WTC11 (cell line): ENCODE measurements around the gene BABAM2. TPM values are rescaled to one million over a fixed set of nuclear protein-coding genes. Genes with fewer than 3 reads are reported as not detected.
"Not testable (repeated sequence)": the region's sequence is repeated elsewhere in the genome, so short reads cannot be mapped to it uniquely, and the experiment has no call there.

Source experiments
- ATAC-seq: fragments of 200-7000 bp; cut with Tn5 transposase; 2 replicates; pipeline ENCODE4 v1.10.0; 2021; ENCODE audit warnings: mild to moderate bottlenecking, moderate library complexity
- CTCF ChIA-PET: fragments of 300-600 bp; sonication (Branson Sonifier 250); formaldehyde crosslinking; loops from one replicate; lab custom pipeline; 2021; ENCODE audit warnings: antibody characterized with exemption; lab: Charles Lee
- POLR2A ChIA-PET: fragments of 350-600 bp; sonication (Branson Sonifier 250); formaldehyde crosslinking; loops from one replicate; lab custom pipeline; 2021; ENCODE audit warnings: antibody characterized with exemption; lab: Charles Lee
- DNase-seq: peaks from one replicate; pipeline ENCODE4 v3.0.0; 2021; ENCODE audit warnings: low spot score
- H3K27ac Mint-ChIP-seq: 2 replicates; pipeline ENCODE4 v1.8.0; 2021; ENCODE audit warnings: mixed read lengths
- H3K27me3 Mint-ChIP-seq: 2 replicates; pipeline ENCODE4 v1.8.0; 2021; ENCODE audit warnings: low read depth, mild to moderate bottlenecking, moderate library complexity, mixed read lengths
- H3K36me3 Mint-ChIP-seq: 2 replicates; pipeline ENCODE4 v1.8.0; 2021; ENCODE audit warnings: mixed read lengths
- H3K4me1 Mint-ChIP-seq: 2 replicates; pipeline ENCODE4 v1.8.0; 2022; ENCODE audit warnings: mixed read lengths
- H3K4me3 Mint-ChIP-seq: 2 replicates; pipeline ENCODE4 v1.8.0; 2021; ENCODE audit warnings: mild to moderate bottlenecking, moderate library complexity, mixed read lengths
- H3K9me3 Mint-ChIP-seq: 2 replicates; pipeline ENCODE4 v1.8.0; 2021; ENCODE audit warnings: mixed read lengths
- MYBL2 ChIP-seq: sonication (generic); formaldehyde crosslinking; IDR thresholded peaks from 2 replicates; pipeline ENCODE4 v1.8.1; 2023; ENCODE audit warnings: mild to moderate bottlenecking, moderate library complexity, missing genetic modification reagents
- PRRX2 ChIP-seq: fragments of 250-450 bp; sonication (Bioruptor Pico); IDR thresholded peaks from 2 replicates; pipeline ENCODE4 v1.8.0; 2021; ENCODE audit warnings: mild to moderate bottlenecking
- SMAD3 ChIP-seq: sonication (generic); formaldehyde crosslinking; IDR thresholded peaks from 2 replicates; pipeline ENCODE4 v1.8.0; 2022; ENCODE audit warnings: missing genetic modification reagents, mild to moderate bottlenecking, borderline replicate concordance
- SOX15 ChIP-seq: fragments of 250-450 bp; sonication (Bioruptor Pico); IDR thresholded peaks from 2 replicates; pipeline ENCODE4 v1.9.0; 2021; ENCODE audit warnings: mild to moderate bottlenecking
- SP1 ChIP-seq: sonication (generic); formaldehyde crosslinking; conservative IDR thresholded peaks from 2 replicates; pipeline ENCODE4 v1.8.1; 2022; ENCODE audit warnings: missing genetic modification reagents
- TEAD4 ChIP-seq: sonication (generic); formaldehyde crosslinking; IDR thresholded peaks from 2 replicates; pipeline ENCODE4 v1.8.0; 2022; ENCODE audit warnings: mild to moderate bottlenecking, missing genetic modification reagents
- TP53 ChIP-seq: sonication (generic); formaldehyde crosslinking; IDR thresholded peaks from 2 replicates; pipeline ENCODE4 v1.8.1; 2023; ENCODE audit warnings: mild to moderate bottlenecking, missing genetic modification reagents
- total RNA-seq: library from RNA; stranded (reverse); gene quantifications from 3 replicates; pipeline ENCODE4 v1.2.3, GENCODE V29; 2021
- TF ChIP-seq, protein P1 (sequence below): sonication (generic); formaldehyde crosslinking; IDR thresholded peaks from 2 replicates; pipeline ENCODE4 v1.8.0; 2022; ENCODE audit warnings: mild to moderate bottlenecking, missing genetic modification reagents
- TF ChIP-seq, protein P2 (sequence below): fragments of 250-450 bp; sonication (Bioruptor Pico); IDR thresholded peaks from 2 replicates; pipeline ENCODE4 v1.9.0; 2021; ENCODE audit warnings: moderate library complexity, mild to moderate bottlenecking, inconsistent platforms, borderline replicate concordance
- TF ChIP-seq, protein P3 (sequence below): fragments of 250-450 bp; sonication (Bioruptor Pico); IDR thresholded peaks from 2 replicates; pipeline ENCODE4 v1.8.0; 2021; ENCODE audit warnings: mild to moderate bottlenecking
- TF ChIP-seq, protein P4 (sequence below): sonication (generic); formaldehyde crosslinking; IDR thresholded peaks from 2 replicates; pipeline ENCODE4 v1.8.1; 2023; ENCODE audit warnings: mild to moderate bottlenecking, missing genetic modification reagents, moderate library complexity
- TF ChIP-seq, protein P5 (sequence below): sonication (generic); formaldehyde crosslinking; IDR thresholded peaks from 2 replicates; pipeline ENCODE4 v1.8.1; 2023; ENCODE audit warnings: mild to moderate bottlenecking, moderate library complexity, missing genetic modification reagents
- TF ChIP-seq, protein P6 (sequence below): fragments of 200-600 bp; IDR thresholded peaks from 2 replicates; pipeline ENCODE4 v1.8.0; 2022; ENCODE audit warnings: antibody characterized with exemption
- TF ChIP-seq, protein P7 (sequence below): sonication (generic); formaldehyde crosslinking; conservative IDR thresholded peaks from 2 replicates; pipeline ENCODE4 v1.8.1; 2023; ENCODE audit warnings: mild to moderate bottlenecking, low read depth, missing genetic modification reagents, moderate library complexity
- TF ChIP-seq, protein P8 (sequence below): sonication (generic); formaldehyde crosslinking; IDR thresholded peaks from 2 replicates; pipeline ENCODE4 v1.8.1; 2022; ENCODE audit warnings: mild to moderate bottlenecking, missing genetic modification reagents, moderate library complexity, borderline replicate concordance
- TF ChIP-seq, protein P9 (sequence below): sonication (generic); formaldehyde crosslinking; IDR thresholded peaks from 2 replicates; pipeline ENCODE4 v1.8.0; 2022; ENCODE audit warnings: mild to moderate bottlenecking, missing genetic modification reagents

BABAM2 gene
- total RNA-seq, 1 experiment from 2014 or later, result 16.5 TPM

DNA sequence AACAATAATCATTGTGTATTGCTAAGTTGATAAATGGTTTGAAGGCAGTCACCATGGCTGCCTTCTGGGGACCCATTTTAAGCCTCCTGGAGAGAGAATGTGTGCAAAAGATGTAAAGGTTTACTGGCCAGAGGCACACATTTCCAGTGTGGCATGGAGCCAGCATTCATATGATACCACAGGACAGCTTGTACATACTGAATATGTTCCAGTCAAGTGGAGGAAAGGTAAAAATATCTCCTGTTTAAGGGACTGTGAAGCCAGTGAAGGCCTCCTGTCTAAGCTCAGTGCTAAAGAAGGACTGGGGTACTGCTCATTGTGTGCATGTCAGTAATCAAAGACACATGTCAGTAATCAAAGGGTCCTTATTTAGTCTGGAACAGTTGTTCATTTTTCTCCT, 119.2 kb downstream of the BABAM2 start (continued):
- no peak for TF ChIP-seq SMAD3 (CRISPR knock-in tag)
- TF ChIP-seq, protein P1, sequence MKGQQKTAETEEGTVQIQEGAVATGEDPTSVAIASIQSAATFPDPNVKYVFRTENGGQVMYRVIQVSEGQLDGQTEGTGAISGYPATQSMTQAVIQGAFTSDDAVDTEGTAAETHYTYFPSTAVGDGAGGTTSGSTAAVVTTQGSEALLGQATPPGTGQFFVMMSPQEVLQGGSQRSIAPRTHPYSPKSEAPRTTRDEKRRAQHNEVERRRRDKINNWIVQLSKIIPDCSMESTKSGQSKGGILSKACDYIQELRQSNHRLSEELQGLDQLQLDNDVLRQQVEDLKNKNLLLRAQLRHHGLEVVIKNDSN (CRISPR knock-in tag), result no peak
- TF ChIP-seq, protein P2, sequence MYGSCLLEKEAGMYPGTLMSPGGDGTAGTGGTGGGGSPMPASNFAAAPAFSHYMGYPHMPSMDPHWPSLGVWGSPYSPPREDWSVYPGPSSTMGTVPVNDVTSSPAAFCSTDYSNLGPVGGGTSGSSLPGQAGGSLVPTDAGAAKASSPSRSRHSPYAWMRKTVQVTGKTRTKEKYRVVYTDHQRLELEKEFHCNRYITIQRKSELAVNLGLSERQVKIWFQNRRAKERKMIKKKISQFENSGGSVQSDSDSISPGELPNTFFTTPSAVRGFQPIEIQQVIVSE, result no peak
- no peak for TF ChIP-seq SP1 (CRISPR knock-in tag)
- TF ChIP-seq TEAD4 (CRISPR knock-in tag), result no peak
- TF ChIP-seq, protein P3, sequence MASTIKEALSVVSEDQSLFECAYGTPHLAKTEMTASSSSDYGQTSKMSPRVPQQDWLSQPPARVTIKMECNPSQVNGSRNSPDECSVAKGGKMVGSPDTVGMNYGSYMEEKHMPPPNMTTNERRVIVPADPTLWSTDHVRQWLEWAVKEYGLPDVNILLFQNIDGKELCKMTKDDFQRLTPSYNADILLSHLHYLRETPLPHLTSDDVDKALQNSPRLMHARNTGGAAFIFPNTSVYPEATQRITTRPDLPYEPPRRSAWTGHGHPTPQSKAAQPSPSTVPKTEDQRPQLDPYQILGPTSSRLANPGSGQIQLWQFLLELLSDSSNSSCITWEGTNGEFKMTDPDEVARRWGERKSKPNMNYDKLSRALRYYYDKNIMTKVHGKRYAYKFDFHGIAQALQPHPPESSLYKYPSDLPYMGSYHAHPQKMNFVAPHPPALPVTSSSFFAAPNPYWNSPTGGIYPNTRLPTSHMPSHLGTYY (CRISPR knock-in tag), result no peak

DNA sequence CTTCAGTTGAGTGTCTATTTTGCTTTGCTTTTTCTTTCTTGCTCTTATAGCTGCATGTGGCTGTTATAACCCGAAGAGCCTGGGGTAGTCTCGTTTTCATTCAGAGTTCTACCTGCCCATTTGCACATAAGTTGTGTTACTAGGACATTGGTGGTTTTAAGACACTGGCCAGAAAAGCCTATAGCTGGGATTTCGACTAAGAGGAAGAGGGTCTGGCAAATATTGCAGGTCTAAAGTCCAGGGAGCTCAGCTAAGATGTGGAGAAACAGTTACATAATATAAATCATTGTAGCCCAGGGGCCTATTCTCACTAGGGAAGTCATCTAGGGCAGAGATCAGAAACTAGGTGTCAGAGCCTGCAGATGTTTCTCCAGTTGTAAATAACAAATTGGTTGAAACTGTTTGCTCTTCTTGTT, 120.8 kb downstream of the BABAM2 start:
- ChIA-PET CTCF (interaction anchor here (0.6 kb wide), 1 partner anchor 258 kb away, joined by 7 read pairs; no protein-coding TSS in a partner anchor), POLR2A (no interaction called here)
- no peak for DNase-seq
- no peaks in the 10 kb centered on the region for H3K9me3 Mint-ChIP-seq
- H3K4me3 Mint-ChIP-seq, result no peak overlapping the region
- H3K27ac Mint-ChIP-seq, result no peak overlapping the region
- TF ChIP-seq, protein P4, sequence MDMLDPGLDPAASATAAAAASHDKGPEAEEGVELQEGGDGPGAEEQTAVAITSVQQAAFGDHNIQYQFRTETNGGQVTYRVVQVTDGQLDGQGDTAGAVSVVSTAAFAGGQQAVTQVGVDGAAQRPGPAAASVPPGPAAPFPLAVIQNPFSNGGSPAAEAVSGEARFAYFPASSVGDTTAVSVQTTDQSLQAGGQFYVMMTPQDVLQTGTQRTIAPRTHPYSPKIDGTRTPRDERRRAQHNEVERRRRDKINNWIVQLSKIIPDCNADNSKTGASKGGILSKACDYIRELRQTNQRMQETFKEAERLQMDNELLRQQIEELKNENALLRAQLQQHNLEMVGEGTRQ (CRISPR knock-in tag), result no peak
- TF ChIP-seq SOX15 (no peak), TP53 (CRISPR knock-in tag) (no peak), PRRX2 (CRISPR knock-in tag) (no peak), MYBL2 (CRISPR knock-in tag) (no peak)
- TF ChIP-seq, protein P5, sequence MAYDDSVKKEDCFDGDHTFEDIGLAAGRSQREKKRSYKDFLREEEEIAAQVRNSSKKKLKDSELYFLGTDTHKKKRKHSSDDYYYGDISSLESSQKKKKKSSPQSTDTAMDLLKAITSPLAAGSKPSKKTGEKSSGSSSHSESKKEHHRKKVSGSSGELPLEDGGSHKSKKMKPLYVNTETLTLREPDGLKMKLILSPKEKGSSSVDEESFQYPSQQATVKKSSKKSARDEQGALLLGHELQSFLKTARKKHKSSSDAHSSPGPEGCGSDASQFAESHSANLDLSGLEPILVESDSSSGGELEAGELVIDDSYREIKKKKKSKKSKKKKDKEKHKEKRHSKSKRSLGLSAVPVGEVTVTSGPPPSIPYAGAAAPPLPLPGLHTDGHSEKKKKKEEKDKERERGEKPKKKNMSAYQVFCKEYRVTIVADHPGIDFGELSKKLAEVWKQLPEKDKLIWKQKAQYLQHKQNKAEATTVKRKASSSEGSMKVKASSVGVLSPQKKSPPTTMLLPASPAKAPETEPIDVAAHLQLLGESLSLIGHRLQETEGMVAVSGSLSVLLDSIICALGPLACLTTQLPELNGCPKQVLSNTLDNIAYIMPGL (CRISPR knock-in tag), result no peak
- TF ChIP-seq, protein P6, sequence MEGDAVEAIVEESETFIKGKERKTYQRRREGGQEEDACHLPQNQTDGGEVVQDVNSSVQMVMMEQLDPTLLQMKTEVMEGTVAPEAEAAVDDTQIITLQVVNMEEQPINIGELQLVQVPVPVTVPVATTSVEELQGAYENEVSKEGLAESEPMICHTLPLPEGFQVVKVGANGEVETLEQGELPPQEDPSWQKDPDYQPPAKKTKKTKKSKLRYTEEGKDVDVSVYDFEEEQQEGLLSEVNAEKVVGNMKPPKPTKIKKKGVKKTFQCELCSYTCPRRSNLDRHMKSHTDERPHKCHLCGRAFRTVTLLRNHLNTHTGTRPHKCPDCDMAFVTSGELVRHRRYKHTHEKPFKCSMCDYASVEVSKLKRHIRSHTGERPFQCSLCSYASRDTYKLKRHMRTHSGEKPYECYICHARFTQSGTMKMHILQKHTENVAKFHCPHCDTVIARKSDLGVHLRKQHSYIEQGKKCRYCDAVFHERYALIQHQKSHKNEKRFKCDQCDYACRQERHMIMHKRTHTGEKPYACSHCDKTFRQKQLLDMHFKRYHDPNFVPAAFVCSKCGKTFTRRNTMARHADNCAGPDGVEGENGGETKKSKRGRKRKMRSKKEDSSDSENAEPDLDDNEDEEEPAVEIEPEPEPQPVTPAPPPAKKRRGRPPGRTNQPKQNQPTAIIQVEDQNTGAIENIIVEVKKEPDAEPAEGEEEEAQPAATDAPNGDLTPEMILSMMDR, result no peak
- TF ChIP-seq, protein P7, sequence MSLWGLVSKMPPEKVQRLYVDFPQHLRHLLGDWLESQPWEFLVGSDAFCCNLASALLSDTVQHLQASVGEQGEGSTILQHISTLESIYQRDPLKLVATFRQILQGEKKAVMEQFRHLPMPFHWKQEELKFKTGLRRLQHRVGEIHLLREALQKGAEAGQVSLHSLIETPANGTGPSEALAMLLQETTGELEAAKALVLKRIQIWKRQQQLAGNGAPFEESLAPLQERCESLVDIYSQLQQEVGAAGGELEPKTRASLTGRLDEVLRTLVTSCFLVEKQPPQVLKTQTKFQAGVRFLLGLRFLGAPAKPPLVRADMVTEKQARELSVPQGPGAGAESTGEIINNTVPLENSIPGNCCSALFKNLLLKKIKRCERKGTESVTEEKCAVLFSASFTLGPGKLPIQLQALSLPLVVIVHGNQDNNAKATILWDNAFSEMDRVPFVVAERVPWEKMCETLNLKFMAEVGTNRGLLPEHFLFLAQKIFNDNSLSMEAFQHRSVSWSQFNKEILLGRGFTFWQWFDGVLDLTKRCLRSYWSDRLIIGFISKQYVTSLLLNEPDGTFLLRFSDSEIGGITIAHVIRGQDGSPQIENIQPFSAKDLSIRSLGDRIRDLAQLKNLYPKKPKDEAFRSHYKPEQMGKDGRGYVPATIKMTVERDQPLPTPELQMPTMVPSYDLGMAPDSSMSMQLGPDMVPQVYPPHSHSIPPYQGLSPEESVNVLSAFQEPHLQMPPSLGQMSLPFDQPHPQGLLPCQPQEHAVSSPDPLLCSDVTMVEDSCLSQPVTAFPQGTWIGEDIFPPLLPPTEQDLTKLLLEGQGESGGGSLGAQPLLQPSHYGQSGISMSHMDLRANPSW (CRISPR knock-in tag), result no peak
- TF ChIP-seq, protein P8, sequence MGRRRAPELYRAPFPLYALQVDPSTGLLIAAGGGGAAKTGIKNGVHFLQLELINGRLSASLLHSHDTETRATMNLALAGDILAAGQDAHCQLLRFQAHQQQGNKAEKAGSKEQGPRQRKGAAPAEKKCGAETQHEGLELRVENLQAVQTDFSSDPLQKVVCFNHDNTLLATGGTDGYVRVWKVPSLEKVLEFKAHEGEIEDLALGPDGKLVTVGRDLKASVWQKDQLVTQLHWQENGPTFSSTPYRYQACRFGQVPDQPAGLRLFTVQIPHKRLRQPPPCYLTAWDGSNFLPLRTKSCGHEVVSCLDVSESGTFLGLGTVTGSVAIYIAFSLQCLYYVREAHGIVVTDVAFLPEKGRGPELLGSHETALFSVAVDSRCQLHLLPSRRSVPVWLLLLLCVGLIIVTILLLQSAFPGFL (CRISPR knock-in tag), result no peak
- TF ChIP-seq, protein P3 (CRISPR knock-in tag), result no peak
- TF ChIP-seq, protein P9, sequence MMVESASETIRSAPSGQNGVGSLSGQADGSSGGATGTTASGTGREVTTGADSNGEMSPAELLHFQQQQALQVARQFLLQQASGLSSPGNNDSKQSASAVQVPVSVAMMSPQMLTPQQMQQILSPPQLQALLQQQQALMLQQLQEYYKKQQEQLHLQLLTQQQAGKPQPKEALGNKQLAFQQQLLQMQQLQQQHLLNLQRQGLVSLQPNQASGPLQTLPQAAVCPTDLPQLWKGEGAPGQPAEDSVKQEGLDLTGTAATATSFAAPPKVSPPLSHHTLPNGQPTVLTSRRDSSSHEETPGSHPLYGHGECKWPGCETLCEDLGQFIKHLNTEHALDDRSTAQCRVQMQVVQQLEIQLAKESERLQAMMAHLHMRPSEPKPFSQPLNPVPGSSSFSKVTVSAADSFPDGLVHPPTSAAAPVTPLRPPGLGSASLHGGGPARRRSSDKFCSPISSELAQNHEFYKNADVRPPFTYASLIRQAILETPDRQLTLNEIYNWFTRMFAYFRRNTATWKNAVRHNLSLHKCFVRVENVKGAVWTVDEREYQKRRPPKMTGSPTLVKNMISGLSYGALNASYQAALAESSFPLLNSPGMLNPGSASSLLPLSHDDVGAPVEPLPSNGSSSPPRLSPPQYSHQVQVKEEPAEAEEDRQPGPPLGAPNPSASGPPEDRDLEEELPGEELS (CRISPR knock-in tag), result no peak
- TF ChIP-seq, all 79 proteins: peak for 0
- H3K27me3 Mint-ChIP-seq, result no peaks in the 10 kb centered on the region; the same call in 1 of the 2 replicates
- H3K36me3 Mint-ChIP-seq, result no peaks in the 10 kb centered on the region
- no peak for ATAC-seq
- no peaks in the 10 kb centered on the region for H3K4me1 Mint-ChIP-seq

DNA sequence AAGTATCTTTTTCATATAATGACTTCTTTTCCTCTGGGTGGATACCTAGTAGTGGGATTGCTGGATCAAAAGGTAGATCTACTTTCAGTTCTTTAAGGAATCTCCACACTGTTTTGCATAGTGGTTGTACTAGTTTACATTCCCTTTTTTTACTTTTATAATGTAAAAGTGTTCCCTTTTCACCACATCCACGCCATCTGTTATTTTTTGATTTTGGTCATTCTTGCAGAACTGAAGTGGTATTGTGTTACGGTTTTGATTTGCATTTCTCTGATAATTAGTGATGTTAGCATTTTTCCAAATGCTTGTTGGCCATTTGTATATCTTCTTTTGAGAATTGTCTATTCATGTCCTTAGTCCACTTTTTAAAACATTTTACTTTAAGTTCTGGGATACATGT, 127.9 kb downstream of the BABAM2 start:
- DNase-seq, H3K27ac Mint-ChIP-seq, H3K36me3 Mint-ChIP-seq, POLR2A ChIA-PET, H3K4me3 Mint-ChIP-seq, ATAC-seq, CTCF ChIA-PET, H3K27me3 Mint-ChIP-seq, H3K9me3 Mint-ChIP-seq, H3K4me1 Mint-ChIP-seq: not testable (repeated sequence)
